Measurements from ENCODE around the gene AXIN2. TPM values are rescaled to one million over a fixed set of nuclear protein-coding genes. Genes with fewer than 3 reads are reported as not detected.

The AXIN2 gene
- total and polyA plus RNA-seq, 10 of the 15 experiments (the other 5 are each of a cell fraction or from before 2014, with no cell fraction given), result 0.47 to 7.8 (median 3.1) TPM

DNA sequence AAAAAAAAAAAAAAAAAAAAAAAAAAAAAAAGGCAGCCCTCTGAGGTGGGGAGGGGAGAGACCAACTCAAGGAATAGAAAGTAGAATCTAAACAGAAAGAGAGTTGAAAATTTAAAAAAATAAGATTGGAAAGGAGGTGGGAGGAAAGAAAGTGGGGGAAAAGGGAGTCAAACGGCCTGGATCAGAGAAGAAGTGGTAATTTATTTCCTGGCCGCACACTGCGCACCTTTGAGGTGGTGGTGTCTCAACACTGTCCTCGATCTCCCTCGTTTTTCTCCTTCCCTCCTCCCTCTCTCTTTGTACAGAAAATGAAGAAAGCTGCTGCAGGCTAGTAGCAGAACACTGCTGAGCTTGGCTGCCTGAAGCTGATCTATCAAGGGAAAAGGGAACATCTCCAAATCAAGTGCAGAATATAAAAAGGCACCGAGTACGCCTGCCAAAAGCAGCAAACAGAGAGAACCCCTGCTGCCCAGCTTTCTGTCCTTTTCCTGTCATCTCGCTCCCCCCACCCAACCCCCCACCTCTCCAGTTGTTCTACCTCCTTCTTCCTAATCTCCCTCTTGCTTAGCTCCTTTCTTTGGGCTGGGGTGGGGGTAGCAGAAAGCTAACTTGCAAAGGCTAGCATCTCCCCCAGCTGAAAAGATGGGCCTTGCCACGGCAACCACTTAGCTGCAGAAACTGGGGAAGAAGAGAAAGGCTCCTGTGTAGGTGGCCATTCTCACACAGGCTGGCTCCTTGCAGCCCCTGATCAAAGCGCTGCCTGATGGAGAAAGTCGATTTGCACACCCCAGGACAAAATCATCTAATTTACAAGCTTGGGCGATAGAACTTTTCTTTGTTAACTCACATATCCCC lies 22.5 kb downstream of the AXIN2 start:
- H3K9me3 ChIP-seq (replicated peaks; ENCODE audit: control insufficient read depth, insufficient read depth, low read length), result no peaks in the 10 kb centered on the region
- ATAC-seq (no peak), FAIRE-seq (no peak), DNase-seq (ENCODE audit: low read depth, low spot score) (no peak)
- no peaks in the 10 kb centered on the region for H3K27me3 ChIP-seq (replicated peaks in 1 of 2; ENCODE audit: control insufficient read depth in 2 of 2, insufficient read depth in 2 of 2, low read length in 1 of 2)
- no peak overlapping the region for H2AFZ ChIP-seq (ENCODE audit: control insufficient read depth, low read depth, low read length)
- ChIA-PET RAD21 (ENCODE audit: unreplicated experiment) (interaction anchor here (0.6 kb wide), 1 partner anchor 370 kb away, joined by 5 read pairs; no protein-coding TSS in a partner anchor), CTCF (interaction anchor here (1.2 to 1.9 kb wide), 5 partner anchors 14 to 255 kb away, joined by 3 to 7 read pairs (median 3); no protein-coding TSS in a partner anchor), POLR2A (no interaction called here), SMC1A (ENCODE audit: uncharacterized antibody, unreplicated experiment) (interaction anchor here (0.6 to 0.7 kb wide), 2 partner anchors 154 to 255 kb away, joined by 3 read pairs; no protein-coding TSS in a partner anchor)
- H3K27ac ChIP-seq (ENCODE audit: control insufficient read depth, insufficient read depth), result no peak overlapping the region
- WGBS (ENCODE audit: insufficient coverage, insufficient replicate concordance, low lambda C conversion rate, missing lambda C conversion rate), result 49% methylated on average over 11 of the region's 12 CpGs
- in situ Hi-C loops (cut with MboI), result no loop called here
- H3K4me2 ChIP-seq (ENCODE audit: control insufficient read depth, insufficient read depth), result no peak overlapping the region
- H3K9ac ChIP-seq (ENCODE audit: control insufficient read depth, insufficient read depth, low read length), result no peak overlapping the region
- H3K36me3 ChIP-seq (ENCODE audit: control insufficient read depth in 2 of 2, insufficient read depth in 2 of 2, low read length in 1 of 2), result peaks cover 0 to 10% of the 10 kb centered on the region in 2 experiments; a peak in 3 of 4 replicates
- no peaks in the 10 kb centered on the region for H3K79me2 ChIP-seq (ENCODE audit: control insufficient read depth, insufficient read depth, low read length)
- intact Hi-C loops (cut with micrococcal nuclease; ENCODE audit: unreplicated experiment), result no loop called here
- no peaks in the 10 kb centered on the region for H3K4me1 ChIP-seq (ENCODE audit: control insufficient read depth, insufficient read depth, low read length)
- H4K20me1 ChIP-seq (ENCODE audit: control insufficient read depth, insufficient read depth), result no peaks in the 10 kb centered on the region
- no TSS peak for BruUV-seq (replicated peaks)
- H3K4me3 ChIP-seq, result no peak overlapping the region
- TF ChIP-seq ASH2L (IDR thresholded peaks at IDR 0.05; ENCODE audit: borderline replicate concordance, low read depth) (no peak), SUPT20H (IDR thresholded peaks at IDR 0.05; ENCODE audit: borderline replicate concordance, control insufficient read depth, low read depth, low read length) (no peak), HDAC6 (IDR thresholded peaks at IDR 0.05; ENCODE audit: unreplicated experiment) (no peak), MTA2 (IDR thresholded peaks at IDR 0.05; ENCODE audit: low read depth) (no peak), GATAD2B (conservative IDR thresholded peaks at IDR 0.05; ENCODE audit: low read depth) (no peak), MLLT1 (IDR thresholded peaks at IDR 0.05) (no peak), BCL3 (IDR thresholded peaks at IDR 0.05; ENCODE audit: borderline replicate concordance, insufficient read depth, low read depth, low read length, poor library complexity, severe bottlenecking) (no peak), ZNF207 (IDR thresholded peaks at IDR 0.05; ENCODE audit: borderline replicate concordance) (no peak), YBX1 (IDR thresholded peaks at IDR 0.05) (no peak), BMI1 (IDR thresholded peaks at IDR 0.05; ENCODE audit: borderline replicate concordance) (no peak), ZBTB33 (IDR thresholded peaks at IDR 0.05) (no peak), EGR1 (IDR thresholded peaks at IDR 0.05; ENCODE audit: borderline replicate concordance in 1 of 2, low read depth in 2 of 2, low read length in 2 of 2) (no peak), CEBPZ (IDR thresholded peaks at IDR 0.05; ENCODE audit: low read depth, low read length) (no peak), SREBF2 (IDR thresholded peaks at IDR 0.05; ENCODE audit: low read length) (no peak)
